ENCODE measurements around the gene EFNA5. TPM values are rescaled to one million over a fixed set of nuclear protein-coding genes. Genes with fewer than 3 reads are reported as not detected.

EFNA5 gene
- polyA plus RNA-seq, 1 donor from 2014 or later = 4.2 TPM

- no peaks in the 10 kb centered on the region for H4K20me1 ChIP-seq (ENCODE audit: insufficient read depth)
- TF ChIP-seq POLR2AphosphoS5 (IDR thresholded peaks at IDR 0.05) (no peak), RAD21 (conservative IDR thresholded peaks at IDR 0.05) (no peak), EZH2 (IDR thresholded peaks at IDR 0.05; ENCODE audit: borderline replicate concordance, insufficient read depth, low read length, poor library complexity, severe bottlenecking) (no peak), CTCF (IDR thresholded peaks at IDR 0.05; ENCODE audit: poor library complexity, severe bottlenecking) (no peak), EP300 (conservative IDR thresholded peaks at IDR 0.05; ENCODE audit: poor library complexity, severe bottlenecking) (no peak), TAF1 (IDR thresholded peaks at IDR 0.05; ENCODE audit: low read depth) (no peak), MXI1 (conservative IDR thresholded peaks at IDR 0.05; ENCODE audit: poor library complexity, severe bottlenecking) (no peak), SMC3 (conservative IDR thresholded peaks at IDR 0.05; ENCODE audit: poor library complexity) (no peak), REST (IDR thresholded peaks at IDR 0.05; ENCODE audit: borderline replicate concordance) (no peak)
- H2AFZ ChIP-seq (ENCODE audit: low read depth, low read length) = no peak overlapping the region
- no peak overlapping the region for H3K9ac ChIP-seq (ENCODE audit: low read length)
- H3K9me2 ChIP-seq (ENCODE audit: insufficient read depth, low read length) = no peaks in the 10 kb centered on the region
- H3K27me3 ChIP-seq (ENCODE audit: insufficient read depth, low read depth, low read length) = no peaks in the 10 kb centered on the region
- H3K9me3 ChIP-seq (ENCODE audit: low read length) = no peaks in the 10 kb centered on the region
- H3K79me2 ChIP-seq (replicated peaks; ENCODE audit: insufficient read depth, low read length) = no peaks in the 10 kb centered on the region
- no peak overlapping the region for H3K27ac ChIP-seq (ENCODE audit: low read length)
- H3F3A ChIP-seq (ENCODE audit: insufficient read depth, low read length, poor library complexity, severe bottlenecking) = no peaks in the 10 kb centered on the region
- no peak overlapping the region for H3K4me2 ChIP-seq (ENCODE audit: low read length)
- no peak overlapping the region for H3K4me3 ChIP-seq (ENCODE audit: low read length)
- no peaks in the 10 kb centered on the region for H3K36me3 ChIP-seq (ENCODE audit: insufficient read depth, low read length)
Measured at GRCh38 chr5:107376546-107377276, 294.0 kb downstream of the EFNA5 start.

- Histone ChIP-seq H3K9ac (ENCODE audit: low read length) (no peak overlapping the region), H3K27ac (ENCODE audit: low read length) (no peak overlapping the region), H3K27me3 (ENCODE audit: insufficient read depth, low read depth, low read length) (no peaks in the 10 kb centered on the region), H3K9me2 (ENCODE audit: insufficient read depth, low read length) (no peaks in the 10 kb centered on the region), H4K20me1 (ENCODE audit: insufficient read depth) (no peaks in the 10 kb centered on the region), H2AFZ (ENCODE audit: low read depth, low read length) (no peak overlapping the region), H3K4me2 (ENCODE audit: low read length) (no peak overlapping the region), H3K36me3 (ENCODE audit: insufficient read depth, low read length) (no peaks in the 10 kb centered on the region), H3F3A (ENCODE audit: insufficient read depth, low read length, poor library complexity, severe bottlenecking) (no peaks in the 10 kb centered on the region), H3K9me3 (ENCODE audit: low read length) (no peaks in the 10 kb centered on the region), H3K4me3 (ENCODE audit: low read length) (no peak overlapping the region), H3K79me2 (replicated peaks; ENCODE audit: insufficient read depth, low read length) (no peaks in the 10 kb centered on the region)
- TF ChIP-seq POLR2AphosphoS5 (IDR thresholded peaks at IDR 0.05) = no peak
Measured at GRCh38 chr5:107373549-107374263, 297.0 kb downstream of the EFNA5 start.

All from neural cell (in vitro differentiated cells).